Activated T-cell treated with anti-CD3 and anti-CD28 coated beads for 24 hours (primary cell): ENCODE measurements around the gene MTG1.
"Not testable (repeated sequence)": the region's sequence is repeated elsewhere in the genome, so short reads cannot be mapped to it uniquely, and the experiment has no call there.

Source experiments
- DNase-seq: peaks from one replicate; pipeline ENCODE4 v3.0.0-alpha.2; 2020; ENCODE audit warnings: low read depth

The MTG1 gene

DNA sequence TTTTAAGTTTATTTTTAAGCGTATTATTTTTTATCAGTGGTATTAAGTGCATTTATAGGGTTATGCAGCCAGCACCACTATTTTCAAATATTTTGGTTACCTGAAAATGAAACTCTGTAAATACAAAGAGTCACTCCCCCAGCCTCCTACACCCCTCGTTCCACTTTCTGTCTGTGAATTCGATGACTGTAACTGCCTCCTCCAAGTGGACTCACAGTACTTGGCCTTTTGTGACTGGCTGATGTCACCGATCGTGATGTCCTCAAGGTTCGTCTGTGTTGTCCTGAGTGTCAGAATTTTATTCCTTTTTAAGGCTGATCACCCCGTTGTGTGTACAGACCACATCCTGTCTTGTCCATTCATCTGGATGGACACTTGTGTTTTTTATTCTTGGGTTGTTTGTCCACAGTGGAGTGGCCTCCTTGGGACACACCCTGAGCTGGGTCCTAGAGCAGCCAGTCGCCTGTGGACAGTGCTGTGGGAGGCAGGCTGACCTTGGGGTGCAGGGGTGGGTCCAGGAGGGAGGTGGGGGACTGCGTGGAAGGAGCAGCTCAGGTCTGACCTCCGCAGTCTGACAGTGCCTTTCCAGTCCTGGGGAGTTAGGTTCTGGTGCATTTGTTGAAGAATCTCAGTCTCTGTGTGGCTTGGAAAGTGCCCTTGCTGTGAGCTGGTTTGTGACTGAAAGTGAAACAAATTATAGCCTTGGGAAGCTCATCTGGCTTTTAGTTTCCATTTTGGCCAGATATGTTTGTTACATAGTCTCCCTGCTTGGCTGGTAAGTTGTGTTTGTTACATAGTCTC is 6.9 kb downstream of the MTG1 start:
- no peak for DNase-seq

DNA sequence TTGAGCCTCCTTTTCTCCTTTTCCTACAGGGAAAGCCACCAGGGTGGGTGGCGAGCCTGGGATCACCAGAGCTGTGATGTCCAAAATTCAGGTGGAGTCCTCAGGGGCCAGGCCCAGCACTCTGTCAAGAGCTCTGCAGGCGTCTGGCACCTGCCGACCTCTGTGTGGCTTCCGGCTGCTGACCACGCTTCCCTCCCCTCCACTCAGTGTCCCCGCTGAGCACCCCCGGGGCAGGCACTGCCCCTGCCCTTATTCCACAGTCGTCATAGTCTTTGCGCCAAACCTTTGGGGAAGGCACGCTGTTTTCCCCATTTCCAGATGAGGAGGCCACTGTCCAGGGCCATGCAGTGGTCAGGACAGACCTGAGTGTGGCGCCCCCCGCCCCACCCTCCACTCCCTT is 7.5 kb downstream of the MTG1 start:
- DNase-seq = no peak

DNA sequence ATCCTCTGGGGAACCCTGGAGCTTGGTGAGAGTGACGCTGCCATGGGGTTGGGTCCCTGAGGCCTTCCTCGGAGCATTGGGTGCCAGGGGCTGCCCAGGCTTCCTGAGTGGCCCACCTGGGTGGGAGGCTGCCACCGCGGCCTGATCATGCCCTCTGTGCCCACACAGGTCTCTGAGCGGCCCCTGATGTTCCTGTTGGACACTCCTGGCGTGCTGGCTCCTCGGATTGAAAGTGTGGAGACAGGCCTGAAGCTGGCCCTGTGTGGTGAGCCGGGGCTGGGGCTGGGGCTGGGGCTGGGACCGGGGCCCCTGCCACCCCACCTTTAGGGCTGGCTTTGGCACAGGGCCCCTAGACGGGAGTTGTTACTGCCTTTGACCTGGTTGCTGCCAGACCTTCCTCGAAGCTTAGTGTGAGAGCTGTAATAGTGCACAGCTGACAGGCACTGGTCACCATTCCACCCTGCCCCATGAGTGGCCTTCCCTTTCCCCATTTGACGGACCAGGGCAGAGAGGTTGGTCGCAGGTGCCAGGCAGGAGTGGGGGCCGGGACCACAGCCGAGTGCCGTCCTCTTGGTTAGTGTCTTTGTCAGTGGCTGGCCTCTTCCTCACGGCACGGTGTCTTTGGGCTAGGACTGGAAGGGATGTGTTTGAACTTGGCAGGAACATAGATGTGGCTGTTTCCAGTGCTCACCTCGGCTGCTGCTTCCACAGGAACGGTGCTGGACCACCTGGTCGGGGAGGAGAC is 8.2 kb downstream of the MTG1 start:
- DNase-seq = no peak

DNA sequence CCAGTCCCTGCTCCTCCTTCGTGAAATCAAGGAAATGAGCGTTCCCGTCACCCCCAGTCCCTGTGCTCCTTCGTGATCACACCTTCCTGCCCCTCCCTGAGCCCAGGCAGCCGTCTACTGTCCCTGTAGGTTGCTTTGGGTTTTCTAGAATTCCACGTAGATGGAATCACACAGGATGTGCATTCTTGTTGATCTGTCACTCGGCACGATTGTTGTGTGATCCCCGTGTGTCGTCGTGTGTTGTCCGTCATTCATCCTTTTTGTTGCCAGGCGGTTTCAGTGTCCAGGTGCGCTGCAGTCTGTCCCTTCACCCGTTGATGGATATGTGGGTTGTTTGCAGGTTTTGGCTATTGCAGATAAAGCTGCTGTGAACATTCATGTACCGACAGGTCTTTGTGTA is 9.4 kb downstream of the MTG1 start:
- no peak for DNase-seq

DNA sequence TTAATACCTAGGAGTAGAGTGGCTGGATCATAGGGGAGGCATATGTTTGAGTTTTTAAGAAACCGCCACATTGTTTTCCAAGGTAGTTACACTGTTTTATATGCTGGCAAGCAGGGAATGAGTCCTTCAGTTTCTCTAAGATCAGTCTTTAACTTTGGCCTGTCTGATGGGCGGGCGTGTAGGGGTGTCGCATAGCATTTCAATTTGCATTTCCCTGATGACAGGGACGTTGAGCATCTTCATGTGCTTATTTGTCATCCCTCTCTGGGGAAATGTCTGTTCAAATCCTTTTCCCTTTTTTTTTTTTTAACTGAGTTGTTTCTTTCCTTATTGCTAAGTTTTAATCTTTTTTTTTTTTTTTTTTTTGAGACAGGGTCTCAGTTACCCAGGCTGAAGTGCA is 9.8 kb downstream of the MTG1 start:
- no peak for DNase-seq

DNA sequence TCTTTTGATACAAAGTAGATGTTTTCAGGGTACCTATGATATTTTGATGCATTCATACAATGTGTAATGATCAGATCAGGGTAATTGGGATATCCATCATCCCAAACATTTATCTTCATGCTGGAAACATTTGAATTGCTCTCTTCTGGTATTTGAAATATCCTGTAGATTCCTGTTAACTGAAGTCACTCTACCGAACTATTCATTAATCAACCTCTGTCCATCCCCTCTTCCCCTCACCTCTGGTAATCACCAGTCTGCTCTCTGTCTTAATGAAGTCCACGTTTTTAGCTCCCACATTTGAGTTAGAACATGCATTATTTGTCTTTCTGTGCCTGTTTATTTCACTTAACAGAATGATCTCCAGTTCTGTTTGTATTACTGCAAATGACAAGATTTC is 11.3 kb downstream of the MTG1 start:
- no peak for DNase-seq

DNA sequence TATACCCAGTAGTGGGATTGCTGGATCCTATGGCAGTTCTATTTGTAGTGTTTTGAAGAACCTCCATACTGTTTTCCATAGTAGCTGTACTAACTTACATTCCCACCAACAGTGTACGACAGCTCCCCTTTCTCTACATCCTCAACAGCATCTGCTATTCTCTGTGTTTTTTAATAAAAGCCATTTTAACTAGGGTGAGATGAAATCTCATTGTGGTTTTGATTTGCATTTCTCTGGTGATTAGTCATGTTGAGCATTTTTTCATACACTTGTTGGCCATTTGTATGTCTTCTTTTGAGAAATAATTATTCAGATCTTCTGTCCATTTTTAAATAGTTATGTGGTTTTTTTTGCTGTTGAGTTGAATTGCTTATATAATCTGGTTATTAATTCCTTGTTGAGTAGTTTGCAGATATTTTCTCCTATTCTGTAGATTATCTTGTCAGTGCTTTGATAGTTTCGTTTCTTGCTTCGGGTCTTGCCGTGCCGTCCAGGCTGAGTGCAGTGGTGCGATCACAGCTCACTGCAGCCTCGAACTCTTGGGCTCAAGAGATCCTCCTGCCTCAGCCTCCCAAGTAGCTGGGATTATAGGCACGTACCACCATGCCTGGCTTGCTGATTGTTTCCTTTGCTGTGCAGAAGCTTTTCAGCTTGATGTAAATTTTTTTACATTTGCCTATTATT is 12.0 kb downstream of the MTG1 start:
- no peak for DNase-seq

DNA sequence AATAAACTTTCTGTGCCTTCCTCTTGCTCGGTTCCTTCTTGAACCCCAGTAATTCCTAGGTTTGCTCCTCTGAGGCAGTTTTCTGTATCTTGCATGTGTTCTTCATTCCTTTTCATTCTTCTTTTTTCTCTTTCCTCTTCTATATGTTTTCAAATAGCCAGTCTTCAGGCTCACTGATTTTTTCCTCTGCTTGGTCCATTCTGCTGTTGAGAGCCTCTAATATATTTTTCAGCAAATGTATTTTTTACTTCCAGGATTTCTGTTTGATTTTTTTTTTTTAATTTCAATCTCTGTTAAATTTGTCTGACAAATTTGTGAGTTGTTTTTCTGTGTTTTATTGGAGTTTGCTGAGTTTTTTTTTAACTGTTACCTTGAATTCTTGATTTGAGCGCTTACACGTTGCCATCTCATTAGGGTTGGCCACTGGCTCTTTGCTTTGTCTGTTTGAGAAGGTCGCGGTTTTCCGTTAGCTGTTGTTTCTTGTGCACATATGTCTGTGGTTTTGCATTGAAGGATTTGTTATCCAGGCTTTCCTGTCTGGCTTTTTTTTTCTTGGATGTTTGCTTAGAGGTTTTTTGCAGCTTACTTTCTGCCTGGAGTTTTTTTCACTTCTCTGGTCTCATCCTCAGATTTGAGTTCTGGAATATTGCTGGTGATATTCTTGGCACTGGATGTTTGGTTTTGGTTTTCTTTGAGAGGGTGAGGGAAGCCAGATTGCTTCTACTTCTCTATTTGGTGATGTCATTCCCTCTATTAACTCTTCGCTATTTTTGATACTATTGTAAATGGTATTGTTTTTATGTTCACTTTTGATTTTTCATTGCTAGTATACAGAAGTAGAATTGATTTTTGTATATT is 17.8 kb downstream of the MTG1 start:
- no peak for DNase-seq

DNA sequence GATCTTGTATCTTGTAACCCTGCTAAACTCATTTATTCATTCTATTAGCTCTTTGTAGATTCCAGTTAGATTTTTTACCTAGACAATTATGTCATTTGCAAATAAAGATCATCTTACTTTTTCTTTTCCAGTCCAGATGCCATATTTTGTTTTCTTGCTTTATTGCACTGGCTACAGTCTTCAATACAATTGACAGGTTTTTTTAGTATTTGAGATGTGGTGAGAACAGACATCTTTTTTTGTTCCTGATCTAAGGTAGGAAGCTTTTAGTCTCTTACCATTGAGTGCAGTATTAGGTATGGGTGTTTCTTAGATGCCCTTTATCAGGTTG is 18.4 kb downstream of the MTG1 start:
- no peak for DNase-seq

DNA sequence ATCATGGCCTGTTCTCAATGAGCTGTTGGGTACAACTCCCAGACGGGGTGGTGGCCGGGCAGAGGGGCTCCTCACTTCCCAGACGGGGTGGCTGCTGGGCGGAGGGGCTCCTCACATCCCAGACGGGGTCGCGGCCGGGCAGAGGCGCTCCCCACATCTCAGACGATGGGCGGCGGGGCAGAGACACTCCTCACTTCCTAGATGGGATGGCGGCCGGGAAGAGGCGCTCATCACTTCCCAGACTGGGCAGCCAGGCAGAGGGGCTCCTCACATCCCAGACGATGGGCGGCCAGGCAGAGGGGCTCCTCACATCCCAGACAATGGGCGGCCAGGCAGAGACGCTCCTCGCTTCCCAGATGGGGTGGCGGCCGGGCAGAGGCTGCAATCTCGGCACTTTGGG is 20.4 kb downstream of the MTG1 start:
- not testable (repeated sequence) for DNase-seq

DNA sequence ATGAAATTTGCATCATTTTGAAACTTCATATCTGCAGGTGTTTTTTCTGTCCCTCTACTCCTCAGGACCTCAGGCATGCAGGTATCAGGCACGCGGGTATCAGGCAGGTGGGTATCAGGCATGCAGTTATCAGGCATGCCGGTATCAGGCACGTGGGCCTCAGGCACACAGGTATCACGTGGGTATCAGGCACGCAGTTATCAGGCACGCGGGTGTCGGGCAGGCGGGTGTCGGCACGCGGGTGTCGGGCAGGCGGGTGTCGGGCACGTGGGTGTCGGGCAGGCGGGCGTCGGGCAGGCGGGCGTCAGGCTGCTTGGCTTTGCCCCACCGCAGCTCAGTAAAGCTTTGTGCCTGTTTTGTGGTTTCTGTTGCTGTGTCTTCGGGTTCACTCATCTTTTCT is 21.8 kb downstream of the MTG1 start:
- no peak for DNase-seq

DNA sequence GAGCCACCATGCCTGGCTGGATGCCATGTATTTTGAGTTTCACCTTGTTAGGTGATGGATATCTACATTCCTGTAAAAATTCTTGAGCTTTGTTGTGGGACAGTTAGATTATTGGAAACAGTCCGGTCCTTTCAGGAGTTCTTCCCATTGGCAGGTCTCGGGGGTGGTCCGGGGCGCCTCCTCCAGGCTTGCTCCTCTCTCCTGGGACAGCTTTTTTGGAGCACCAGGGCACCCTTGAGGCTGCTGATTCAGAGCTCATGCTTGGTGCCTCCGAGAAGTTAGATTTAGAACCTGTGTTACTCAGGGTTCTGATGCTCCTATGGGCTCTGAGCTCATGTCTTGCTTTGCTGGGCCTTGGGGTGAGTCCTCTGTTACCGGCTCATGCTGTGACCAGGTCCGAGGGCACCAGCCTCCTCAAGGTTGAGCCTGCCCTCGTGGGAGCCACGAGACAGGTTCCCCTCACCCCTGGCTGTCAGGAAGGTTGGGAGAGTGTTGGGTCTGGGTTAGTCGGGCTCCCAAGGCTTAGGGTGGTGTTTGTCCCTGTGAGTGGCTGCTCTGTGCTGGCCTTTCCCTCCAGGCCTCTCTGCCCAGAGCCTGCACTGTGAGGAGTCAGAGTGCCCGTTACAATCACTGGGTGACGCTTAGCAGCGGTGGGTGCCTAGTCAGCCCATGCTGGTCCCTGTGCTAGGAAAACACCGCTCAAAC is 24.5 kb downstream of the MTG1 start:
- DNase-seq = no peak

DNA sequence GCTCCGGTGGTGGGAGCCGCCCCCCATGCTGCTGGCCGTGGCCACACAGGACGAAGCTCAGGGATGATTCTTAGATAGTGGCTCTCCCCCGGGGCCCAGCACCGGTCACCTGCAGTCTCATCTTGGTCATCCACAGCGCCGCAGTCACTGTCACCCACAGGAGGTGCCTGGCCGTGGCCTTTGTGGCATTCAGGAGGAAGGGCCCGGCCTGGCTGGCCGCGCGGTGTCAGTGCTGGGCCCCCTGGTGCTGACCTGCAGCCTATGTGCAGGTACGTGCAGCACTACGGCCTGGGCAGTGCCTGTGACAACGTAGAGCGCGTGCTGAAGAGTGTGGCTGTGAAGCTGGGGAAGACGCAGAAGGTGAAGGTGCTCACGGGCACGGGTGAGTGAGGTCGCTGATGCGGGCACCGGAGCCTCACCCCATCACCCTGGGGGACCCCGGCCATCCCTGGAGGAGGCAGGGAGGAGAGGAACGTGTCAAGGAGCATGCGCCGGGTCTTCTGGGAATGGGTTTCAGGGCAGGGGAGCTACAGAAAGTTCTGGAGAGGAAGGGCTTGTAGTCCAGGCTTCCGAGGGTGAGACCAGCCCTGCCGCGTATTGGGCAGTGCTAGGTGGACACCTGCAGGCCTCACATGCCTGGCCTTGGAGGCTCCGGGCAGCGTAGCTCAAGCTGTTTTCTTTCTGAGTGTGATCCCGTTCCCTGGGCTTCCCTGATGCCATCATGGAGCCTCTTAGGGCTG is 25.4 kb downstream of the MTG1 start:
- DNase-seq = no peak

DNA sequence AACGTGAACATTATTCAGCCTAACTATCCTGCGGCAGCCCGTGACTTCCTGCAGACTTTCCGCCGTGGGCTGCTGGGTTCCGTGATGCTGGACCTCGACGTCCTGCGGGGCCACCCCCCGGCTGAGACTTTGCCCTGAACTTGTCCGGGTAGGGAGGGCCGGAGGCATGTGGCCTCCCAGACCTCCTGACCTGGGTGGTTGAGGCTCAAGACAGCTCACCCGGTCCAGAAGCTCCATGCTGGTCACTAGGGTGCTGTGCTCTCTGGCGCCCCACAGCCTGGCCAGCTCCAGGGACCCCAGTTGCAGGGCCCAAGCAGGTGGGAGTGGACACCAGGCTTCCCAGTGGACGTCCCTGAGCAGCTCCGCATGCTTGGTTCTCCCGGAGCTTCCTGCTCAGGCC is 26.1 kb downstream of the MTG1 start:
- DNase-seq = no peak

DNA sequence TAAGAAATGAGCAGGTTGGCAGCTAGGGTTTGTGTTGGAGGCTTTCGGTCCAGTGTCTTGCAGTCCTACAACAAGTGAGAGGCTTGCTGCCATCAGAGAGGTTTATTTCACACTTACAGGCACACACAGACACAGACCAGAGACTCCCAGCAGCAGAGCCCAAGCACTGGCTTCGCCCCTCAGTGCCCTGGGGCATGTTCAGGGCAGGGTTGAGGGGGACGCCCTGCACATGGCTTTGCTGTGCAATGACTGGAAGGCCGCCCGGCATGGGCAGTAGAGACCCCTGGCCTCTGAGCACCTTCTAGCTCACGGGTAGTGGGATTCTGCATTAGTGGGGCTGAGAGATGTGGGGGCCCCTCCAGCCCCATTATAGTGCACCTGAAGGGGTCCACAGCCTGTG is 26.6 kb downstream of the MTG1 start:
- no peak for DNase-seq

DNA sequence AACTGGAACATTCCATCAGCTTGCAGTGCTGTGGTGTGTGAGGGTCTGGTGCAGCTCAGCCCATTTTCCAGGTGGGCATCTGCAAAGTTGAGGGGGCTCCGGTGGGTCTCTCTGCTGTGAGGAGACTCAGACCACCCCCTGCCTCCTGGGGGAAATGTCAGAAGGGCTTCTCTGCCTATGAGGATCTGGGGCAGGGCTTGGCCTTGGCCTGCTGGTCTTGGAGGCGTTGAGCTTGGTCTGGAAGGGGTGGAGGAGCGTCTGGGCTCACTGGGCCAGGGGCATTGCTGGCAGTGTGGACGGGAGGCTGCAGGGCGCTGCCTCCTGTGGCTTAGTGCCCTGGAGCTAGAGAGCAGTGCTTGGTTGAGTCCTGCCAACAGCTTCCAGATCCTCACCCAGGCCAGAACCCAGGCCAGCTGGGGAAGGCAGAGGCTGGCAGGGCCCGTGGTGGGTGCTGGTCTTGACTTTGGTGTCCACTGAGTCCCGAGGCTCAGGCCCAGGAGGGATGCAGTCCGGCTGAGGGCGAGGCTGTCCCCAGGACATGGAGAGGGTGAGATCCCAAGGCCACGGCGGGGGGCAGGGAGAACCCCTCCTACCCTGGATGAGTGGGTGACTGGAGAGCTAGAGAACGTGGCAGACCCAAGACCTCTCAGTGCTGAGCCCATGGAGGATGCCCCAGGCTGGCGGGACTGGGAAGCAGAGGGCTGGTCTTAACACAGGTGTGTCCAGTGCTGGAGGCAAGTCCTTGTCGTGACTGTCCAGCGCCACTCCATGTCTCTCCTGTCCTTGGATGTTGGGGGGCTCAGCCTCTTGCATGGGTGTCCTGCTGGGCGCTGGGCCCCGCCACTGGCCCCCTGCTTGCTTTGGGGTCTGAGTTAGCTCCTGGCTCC is 27.6 kb downstream of the MTG1 start:
- DNase-seq = no peak

DNA sequence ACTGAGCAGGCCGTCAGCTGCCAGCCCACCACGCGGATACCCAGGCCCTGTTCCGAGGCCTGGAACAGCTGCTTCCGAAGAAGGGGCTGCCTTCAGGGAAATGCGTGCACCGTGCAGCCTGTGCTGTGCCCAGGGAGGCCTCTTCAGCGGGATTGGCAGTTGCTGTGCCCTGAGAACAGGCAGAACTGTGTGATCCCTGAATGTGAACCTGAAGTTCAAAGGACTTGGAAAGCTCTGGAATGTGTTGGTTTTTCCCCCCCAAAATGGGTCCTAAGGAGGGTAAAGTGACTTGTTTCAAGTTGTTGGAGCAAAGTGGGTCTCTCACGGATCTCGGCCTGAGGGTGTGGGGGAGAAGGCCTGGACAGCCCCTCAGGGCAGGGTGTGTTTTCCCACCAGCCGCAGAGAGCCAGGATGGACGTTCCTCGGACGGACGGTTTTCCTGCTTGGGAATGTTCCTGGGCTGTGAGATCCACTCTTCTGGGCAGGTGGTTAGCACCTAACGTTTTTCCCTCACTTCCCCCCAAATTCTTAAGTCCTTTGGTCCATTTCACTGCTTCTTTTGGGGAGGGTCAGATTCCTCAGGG is 28.4 kb downstream of the MTG1 start:
- DNase-seq = no peak

DNA sequence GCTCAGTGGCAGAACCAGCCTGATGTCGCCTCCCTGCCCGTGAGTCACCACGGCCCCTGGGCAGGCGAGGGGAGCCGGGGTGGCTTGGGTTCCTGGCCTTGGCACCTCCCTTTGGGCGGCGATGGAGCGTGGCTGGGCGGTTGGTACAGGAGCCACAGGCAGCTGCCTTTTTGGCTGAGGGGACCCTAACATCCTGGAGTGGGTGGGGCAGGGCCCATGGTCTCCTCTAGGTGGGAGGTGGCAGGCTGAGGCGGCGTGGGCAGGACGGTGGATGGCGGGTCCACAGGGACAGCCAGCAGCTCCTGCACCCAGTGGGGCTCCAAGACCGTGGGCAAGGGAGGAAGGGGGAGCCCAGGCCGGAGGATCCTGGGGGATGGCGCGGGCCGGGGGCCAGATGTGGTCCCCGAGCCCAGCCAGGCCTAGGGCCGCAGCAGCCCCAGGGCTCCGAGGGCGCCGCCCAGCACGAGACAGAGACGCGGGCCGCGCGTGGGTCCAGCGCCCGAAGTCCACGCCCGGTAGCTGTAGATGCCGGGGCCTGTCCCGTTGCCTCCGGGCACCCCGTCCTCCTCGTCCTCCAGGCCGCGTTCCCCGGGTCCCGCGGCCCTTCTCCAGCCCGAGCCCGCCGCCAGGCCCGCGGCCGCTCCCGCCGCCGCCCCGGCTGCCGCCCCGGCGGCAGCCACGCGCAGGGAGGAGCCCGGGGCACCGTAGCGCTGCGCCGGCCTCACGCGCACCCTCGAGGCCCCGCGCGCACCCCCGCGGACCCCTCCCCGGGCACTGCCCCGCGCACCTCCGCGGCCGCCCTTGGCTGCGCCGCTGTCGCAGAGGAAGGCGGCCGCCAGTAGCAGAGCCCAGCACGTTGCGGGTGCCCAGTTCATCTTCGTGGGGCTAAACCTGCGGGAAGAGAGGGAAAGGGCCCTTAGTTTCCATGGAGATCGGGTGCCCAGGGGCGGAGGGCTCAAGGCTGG is 29.1 kb downstream of the MTG1 start:
- DNase-seq = no peak
